HG02763 (cell line): ENCODE results near the gene SCP2.

Source experiments
- ATAC-seq: cut with Tn5 transposase; IDR thresholded peaks from one replicate; pipeline ENCODE4 v1.9.1; 2021; ENCODE audit warnings: mild to moderate bottlenecking, moderate library complexity; ENCODE audit not compliant: unreplicated experiment

The SCP2 gene

GRCh38 chr1:53066488-53066887 lies 139.4 kb downstream of the SCP2 start:
- no peak for ATAC-seq

GRCh38 chr1:53066891-53067738 lies 140.0 kb downstream of the SCP2 start:
- ATAC-seq, result no peak

GRCh38 chr1:53067886-53068285 lies 140.8 kb downstream of the SCP2 start:
- no peak for ATAC-seq

GRCh38 chr1:53068314-53069099 lies 141.4 kb downstream of the SCP2 start:
- no peak for ATAC-seq

- no peak for ATAC-seq
Measured at GRCh38 chr1:53069265-53069662, 142.2 kb downstream of the SCP2 start.

- ATAC-seq, result no peak
Measured at GRCh38 chr1:53069663-53070327, 142.7 kb downstream of the SCP2 start.

- no peak for ATAC-seq
Measured at GRCh38 chr1:53070621-53071020, 143.5 kb downstream of the SCP2 start.

- ATAC-seq, result no peak
Measured at GRCh38 chr1:53071167-53071865, 144.2 kb downstream of the SCP2 start.

GRCh38 chr1:53071915-53072314 lies 144.8 kb downstream of the SCP2 start:
- no peak for ATAC-seq

GRCh38 chr1:53073287-53073686 lies 146.2 kb downstream of the SCP2 start:
- ATAC-seq, result no peak

- no peak for ATAC-seq
Measured at GRCh38 chr1:53073868-53074311, 146.8 kb downstream of the SCP2 start.

GRCh38 chr1:53074313-53075154 lies 147.5 kb downstream of the SCP2 start:
- no peak for ATAC-seq

GRCh38 chr1:53075206-53075605 lies 148.1 kb downstream of the SCP2 start:
- ATAC-seq, result no peak

GRCh38 chr1:53075761-53076163 lies 148.7 kb downstream of the SCP2 start:
- no peak for ATAC-seq

- no peak for ATAC-seq
Measured at GRCh38 chr1:53076165-53076564, 149.1 kb downstream of the SCP2 start.

- ATAC-seq, result no peak
Measured at GRCh38 chr1:53076721-53077598, 149.9 kb downstream of the SCP2 start.

GRCh38 chr1:53077599-53077965 lies 150.5 kb downstream of the SCP2 start:
- no peak for ATAC-seq

GRCh38 chr1:53078333-53079101 lies 151.4 kb downstream of the SCP2 start:
- ATAC-seq, result no peak
